GM21515 (cell line): ENCODE results near the gene GNRH2.
"Not testable (repeated sequence)": the region's sequence is repeated elsewhere in the genome, so short reads cannot be mapped to it uniquely, and the experiment has no call there.

Source experiments
- ATAC-seq: cut with Tn5 transposase; IDR thresholded peaks from one replicate; pipeline ENCODE4 v1.9.1; 2021; ENCODE audit not compliant: unreplicated experiment

GNRH2 gene

GRCh38 chr20:3072530-3073250 is 29.3 kb downstream of the GNRH2 start:
- ATAC-seq: no peak

GRCh38 chr20:3073251-3073643 is 29.8 kb downstream of the GNRH2 start:
- not testable (repeated sequence) for ATAC-seq

GRCh38 chr20:3074812-3075211 is 31.4 kb downstream of the GNRH2 start:
- no peak for ATAC-seq

- ATAC-seq: not testable (repeated sequence)
These were observed 31.9 kb downstream of the GNRH2 start for GRCh38 chr20:3075315-3075714.

- no peak for ATAC-seq
These were observed 34.3 kb downstream of the GNRH2 start for GRCh38 chr20:3077618-3078134.

- ATAC-seq: no peak
These were observed 37.5 kb downstream of the GNRH2 start for GRCh38 chr20:3080939-3081388.

- ATAC-seq: no peak
These were observed 38.2 kb downstream of the GNRH2 start for GRCh38 chr20:3081641-3082040.

- no peak for ATAC-seq
These were observed 39.0 kb downstream of the GNRH2 start for GRCh38 chr20:3082306-3082951.

- ATAC-seq: no peak
These were observed 39.8 kb downstream of the GNRH2 start for GRCh38 chr20:3082955-3083952.

- no peak for ATAC-seq
These were observed 41.0 kb downstream of the GNRH2 start, which contains the start of gene AVP for GRCh38 chr20:3084283-3084985. AVP (minus strand) TSS chr20:3084724; CDS start chr20:3084674, 50 bp downstream.

GRCh38 chr20:3084986-3085360 is 41.6 kb downstream of the GNRH2 start:
- ATAC-seq: no peak

GRCh38 chr20:3085571-3086072 is 42.2 kb downstream of the GNRH2 start:
- no peak for ATAC-seq

- no peak for ATAC-seq
These were observed 44.6 kb downstream of the GNRH2 start for GRCh38 chr20:3088031-3088430.

- no peak for ATAC-seq
These were observed 47.1 kb downstream of the GNRH2 start for GRCh38 chr20:3090565-3090964.

GRCh38 chr20:3092611-3093379 is 49.4 kb downstream of the GNRH2 start:
- ATAC-seq: no peak

- ATAC-seq: no peak
These were observed 50.5 kb downstream of the GNRH2 start for GRCh38 chr20:3093861-3094361.

- ATAC-seq: no peak
These were observed 51.6 kb downstream of the GNRH2 start for GRCh38 chr20:3094848-3095629.
